H9 (cell line): ENCODE data around the gene KCNH2. TPM values are rescaled to one million over a fixed set of nuclear protein-coding genes. Genes with fewer than 3 reads are reported as not detected.
A peak's percentile ranks its signal among the peaks of the same experiment; 100 is the strongest.

Experiments
- DNase-seq: peaks from one replicate; pipeline ENCODE4 v3.0.0-alpha.2; 2017
- H2AFZ ChIP-seq: one replicate; pipeline ENCODE4 v1.6.1; 2013; ENCODE audit warnings: mild to moderate bottlenecking, low read length, control low read depth, moderate library complexity
- H2AK5ac ChIP-seq: 2 replicates; pipeline ENCODE4 v1.6.1; 2013; ENCODE audit warnings: low read length, control low read depth, mixed read lengths; ENCODE audit not compliant: insufficient read length
- H2BK120ac ChIP-seq: one replicate; pipeline ENCODE4 v1.6.1; 2013; ENCODE audit warnings: low read depth, mild to moderate bottlenecking, low read length, control low read depth, inconsistent platforms; ENCODE audit not compliant: poor library complexity, severe bottlenecking
- H2BK12ac ChIP-seq: 2 replicates; pipeline ENCODE4 v1.6.1; 2013; ENCODE audit warnings: low read length, control low read depth, mixed read lengths, low read depth; ENCODE audit not compliant: insufficient read length
- H2BK15ac ChIP-seq: 2 replicates; pipeline ENCODE4 v1.6.1; 2013; ENCODE audit warnings: low read depth, low read length, control low read depth
- H2BK20ac ChIP-seq: one replicate; pipeline ENCODE4 v1.6.1; 2013; ENCODE audit warnings: low read depth, mild to moderate bottlenecking, low read length, control low read depth, inconsistent platforms; ENCODE audit not compliant: poor library complexity, severe bottlenecking
- H2BK5ac ChIP-seq: 2 replicates; pipeline ENCODE4 v1.6.1; 2013; ENCODE audit warnings: low read length, control low read depth, mixed read lengths; ENCODE audit not compliant: insufficient read length
- H3K14ac ChIP-seq: 2 replicates; pipeline ENCODE4 v1.6.1; 2013; ENCODE audit warnings: low read length, control low read depth; ENCODE audit not compliant: insufficient read depth
- H3K18ac ChIP-seq: 2 replicates; pipeline ENCODE4 v1.6.1; 2013; ENCODE audit warnings: low read depth, mild to moderate bottlenecking, mixed read lengths, low read length, control low read depth; ENCODE audit not compliant: insufficient read length
- H3K23ac ChIP-seq: 2 replicates; pipeline ENCODE4 v1.6.1; 2013; ENCODE audit warnings: low read length, control low read depth, mixed read lengths, low read depth; ENCODE audit not compliant: insufficient read length
- H3K23me2 ChIP-seq: 2 replicates; pipeline ENCODE4 v1.6.1; 2013; ENCODE audit warnings: low read depth, mild to moderate bottlenecking, mixed read lengths, low read length, control low read depth; ENCODE audit not compliant: insufficient read length, poor library complexity, severe bottlenecking
- H3K27ac ChIP-seq: 2 replicates; pipeline ENCODE4 v1.5.1; 2013; ENCODE audit warnings: low read length, control low read depth, mixed read lengths, low read depth; ENCODE audit not compliant: insufficient read length
- H3K27me3 ChIP-seq: 2 replicates; pipeline ENCODE4 v1.6.1; 2013; ENCODE audit warnings: low read length, control low read depth, inconsistent platforms; ENCODE audit not compliant: insufficient read depth
- H3K4ac ChIP-seq: 2 replicates; pipeline ENCODE4 v1.6.1; 2013; ENCODE audit warnings: low read depth, mild to moderate bottlenecking, control low read depth, inconsistent platforms, low read length, moderate library complexity
- H3K4me1 ChIP-seq: 2 replicates; pipeline ENCODE4 v1.6.1; 2013; ENCODE audit warnings: low read length, control low read depth, inconsistent platforms; ENCODE audit not compliant: insufficient read depth
- H3K4me2 ChIP-seq: 2 replicates; pipeline ENCODE4 v1.6.1; 2013; ENCODE audit warnings: low read length, control low read depth, mixed read lengths; ENCODE audit not compliant: insufficient read length, insufficient read depth
- H3K56ac ChIP-seq: 2 replicates; pipeline ENCODE4 v1.6.1; 2013; ENCODE audit warnings: low read depth, mild to moderate bottlenecking, mixed read lengths, low read length, control low read depth; ENCODE audit not compliant: insufficient read length
- H3K79me1 ChIP-seq: 2 replicates; pipeline ENCODE4 v1.6.1; 2013; ENCODE audit warnings: low read depth, mild to moderate bottlenecking, moderate library complexity, low read length, control low read depth, inconsistent platforms; ENCODE audit not compliant: insufficient read depth, poor library complexity, severe bottlenecking
- H3K79me2 ChIP-seq: 2 replicates; pipeline ENCODE4 v1.6.1; 2013; ENCODE audit warnings: low read length, control low read depth, inconsistent platforms; ENCODE audit not compliant: insufficient read depth
- H3K9ac ChIP-seq: 2 replicates; pipeline ENCODE4 v1.6.1; 2013; ENCODE audit warnings: low read length, control low read depth, mixed read lengths; ENCODE audit not compliant: insufficient read length; ENCODE audit errors: extremely low read depth
- H3K9me3 ChIP-seq: one replicate; pipeline ENCODE4 v1.6.1; 2013; ENCODE audit warnings: low read depth, low read length, inconsistent platforms; ENCODE audit not compliant: control insufficient read depth
- H3T11ph ChIP-seq: one replicate; pipeline ENCODE4 v1.6.1; 2013; ENCODE audit warnings: mild to moderate bottlenecking, low read length, control low read depth, inconsistent platforms
- H4K20me1 ChIP-seq: one replicate; pipeline ENCODE4 v1.6.1; 2013; ENCODE audit not compliant: control insufficient read depth, insufficient read length, insufficient read depth
- H4K5ac ChIP-seq: 2 replicates; pipeline ENCODE4 v1.6.1; 2013; ENCODE audit warnings: low read depth, mild to moderate bottlenecking, mixed read lengths, low read length, control low read depth; ENCODE audit not compliant: insufficient read length
- H4K8ac ChIP-seq: replicated peaks from 2 replicates; pipeline ENCODE4 v1.6.1; 2013; ENCODE audit warnings: low read length, control low read depth, mixed read lengths, low read depth; ENCODE audit not compliant: insufficient read length
- H4K91ac ChIP-seq: 2 replicates; pipeline ENCODE4 v1.6.1; 2013; ENCODE audit warnings: low read depth, mild to moderate bottlenecking, moderate library complexity, mixed read lengths, low read length, control low read depth; ENCODE audit not compliant: insufficient read length
- H3K27ac Mint-ChIP-seq, 3 experiments: 2 replicates in 2 of 3; 3 replicates in 1 of 3; pipeline ENCODE4 v1.8.0; 2020 to 2021; ENCODE audit warnings: mixed read lengths in 3 of 3, mild to moderate bottlenecking in 1 of 3, moderate library complexity in 1 of 3
- H3K27me3 Mint-ChIP-seq: 2 replicates; pipeline ENCODE4 v1.8.0; 2021; ENCODE audit warnings: low read depth, mild to moderate bottlenecking, moderate library complexity, mixed read lengths
- H3K36me3 Mint-ChIP-seq, 3 experiments: 2 replicates in 2 of 3; 3 replicates in 1 of 3; pipeline ENCODE4 v1.8.0; 2020 to 2021; ENCODE audit warnings: low read depth in 3 of 3, mixed read lengths in 3 of 3; ENCODE audit not compliant: insufficient read depth in 1 of 3
- H3K4me1 Mint-ChIP-seq, 2 experiments: 2 replicates each; pipeline ENCODE4 v1.8.0; 2020; ENCODE audit warnings: mixed read lengths in 2 of 2
- H3K4me3 Mint-ChIP-seq, 2 experiments: 2 replicates in 1 of 2; 3 replicates in 1 of 2; pipeline ENCODE4 v1.8.0; 2020 to 2021; ENCODE audit warnings: mild to moderate bottlenecking in 2 of 2, mixed read lengths in 2 of 2, moderate library complexity in 1 of 2
- H3K9me3 Mint-ChIP-seq, 2 experiments: 2 replicates in 1 of 2; 3 replicates in 1 of 2; pipeline ENCODE4 v1.8.0; 2020; ENCODE audit warnings: mild to moderate bottlenecking in 2 of 2, mixed read lengths in 2 of 2, moderate library complexity in 1 of 2
- WGBS: extraction: QIAGEN DNeasy Blood & Tissue Kit; methylation state at CpG from one replicate; pipeline ENCODE4 v1.1.7; 2013; ENCODE audit warnings: missing lambda C conversion rate, low lambda C conversion rate, mixed read lengths; ENCODE audit not compliant: insufficient read length; ENCODE audit errors: extremely low coverage; 5-methylcytosine and 5-hydroxymethylcytosine counted together
- total RNA-seq: library from RNA; stranded (reverse); gene quantifications from 2 replicates; pipeline ENCODE4 v1.2.1, GENCODE V29; 2021
- TF ChIP-seq, protein P1 (sequence below): fragments of 200-600 bp; sonication (generic); conservative IDR thresholded peaks from 3 replicates; pipeline ENCODE4 v1.8.0; 2021; ENCODE audit warnings: antibody characterized with exemption, mild to moderate bottlenecking

KCNH2 gene
- total RNA-seq, 1 experiment from 2014 or later, result 4.5 TPM

DNA sequence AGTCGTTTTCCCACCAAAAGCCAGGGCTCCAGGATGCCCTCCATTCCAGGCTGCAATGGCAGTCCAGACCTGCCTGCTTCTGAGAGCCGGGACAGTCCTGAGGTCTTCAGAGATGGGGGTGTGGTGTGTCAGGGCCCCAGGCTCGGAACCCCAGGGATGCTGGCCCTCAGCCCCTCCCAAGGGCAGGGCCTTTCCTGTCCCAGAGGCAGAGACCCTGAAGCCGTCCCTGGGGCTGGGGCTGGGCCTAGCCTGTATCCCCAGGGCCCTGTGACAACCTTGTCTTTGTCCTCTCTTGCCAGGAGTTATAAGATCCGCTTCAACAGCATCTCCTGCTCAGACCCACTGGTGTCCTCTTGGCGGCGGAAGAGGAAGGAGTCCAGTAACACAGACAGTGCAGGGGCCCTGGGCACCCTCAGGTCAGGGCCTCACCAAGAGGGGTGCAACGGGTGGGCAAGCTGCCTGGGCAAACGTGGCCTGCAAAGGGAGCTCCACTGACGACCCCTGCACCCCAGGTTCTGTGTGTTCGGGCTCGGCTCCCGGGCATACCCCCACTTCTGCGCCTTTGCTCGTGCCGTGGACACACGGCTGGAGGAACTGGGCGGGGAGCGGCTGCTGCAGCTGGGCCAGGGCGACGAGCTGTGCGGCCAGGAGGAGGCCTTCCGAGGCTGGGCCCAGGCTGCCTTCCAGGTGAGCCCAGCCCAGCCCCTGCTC, 28.6 kb upstream of the KCNH2 start:
- peaks cover 4% of the 10 kb centered on the region; the same call in 1 of the 2 replicates for H3K4me1 ChIP-seq
- WGBS, result no CpG with 5 or more reads among the region's 23 CpGs

More for the DNA sequence above, 28.6 kb upstream of the KCNH2 start:
- H4K91ac ChIP-seq, result no peak overlapping the region
- H3K9me3 ChIP-seq, result no peaks in the 10 kb centered on the region
- peaks cover 11% of the 10 kb centered on the region for H3K27me3 Mint-ChIP-seq
- peak; percentile 24 for DNase-seq
- H3K4me1 Mint-ChIP-seq, result peaks cover 12 to 33% of the 10 kb centered on the region in 2 experiments
- no peak overlapping the region for H3K14ac ChIP-seq
- H4K8ac ChIP-seq, result no peak overlapping the region
- no peaks in the 10 kb centered on the region for H4K20me1 ChIP-seq
- H3K9me3 Mint-ChIP-seq, result no peaks in the 10 kb centered on the region
- no peak overlapping the region for H2BK5ac ChIP-seq
- H3K23me2 ChIP-seq, result peaks cover 4% of the 10 kb centered on the region
- H3K9ac ChIP-seq, result no peak overlapping the region
- H2AK5ac ChIP-seq, result no peak overlapping the region
- H3K36me3 Mint-ChIP-seq, result 0 out of 7 replicates have a peak, but pooled peaks cover 0 to 3% (median 0%) of the 10 kb centered on the region in 3 experiments
- no peak overlapping the region for H3K4me2 ChIP-seq
- TF ChIP-seq, protein P1, sequence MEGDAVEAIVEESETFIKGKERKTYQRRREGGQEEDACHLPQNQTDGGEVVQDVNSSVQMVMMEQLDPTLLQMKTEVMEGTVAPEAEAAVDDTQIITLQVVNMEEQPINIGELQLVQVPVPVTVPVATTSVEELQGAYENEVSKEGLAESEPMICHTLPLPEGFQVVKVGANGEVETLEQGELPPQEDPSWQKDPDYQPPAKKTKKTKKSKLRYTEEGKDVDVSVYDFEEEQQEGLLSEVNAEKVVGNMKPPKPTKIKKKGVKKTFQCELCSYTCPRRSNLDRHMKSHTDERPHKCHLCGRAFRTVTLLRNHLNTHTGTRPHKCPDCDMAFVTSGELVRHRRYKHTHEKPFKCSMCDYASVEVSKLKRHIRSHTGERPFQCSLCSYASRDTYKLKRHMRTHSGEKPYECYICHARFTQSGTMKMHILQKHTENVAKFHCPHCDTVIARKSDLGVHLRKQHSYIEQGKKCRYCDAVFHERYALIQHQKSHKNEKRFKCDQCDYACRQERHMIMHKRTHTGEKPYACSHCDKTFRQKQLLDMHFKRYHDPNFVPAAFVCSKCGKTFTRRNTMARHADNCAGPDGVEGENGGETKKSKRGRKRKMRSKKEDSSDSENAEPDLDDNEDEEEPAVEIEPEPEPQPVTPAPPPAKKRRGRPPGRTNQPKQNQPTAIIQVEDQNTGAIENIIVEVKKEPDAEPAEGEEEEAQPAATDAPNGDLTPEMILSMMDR, result no peak
- H2BK120ac ChIP-seq, result no peak overlapping the region
- no peak overlapping the region for H2AFZ ChIP-seq
- no peak overlapping the region for H3K56ac ChIP-seq
- no peak overlapping the region for H3K23ac ChIP-seq
- H3K4me3 Mint-ChIP-seq, result no peak overlapping the region
- H3K79me2 ChIP-seq, result no peaks in the 10 kb centered on the region
- no peak overlapping the region for H3K27ac ChIP-seq
- no peaks in the 10 kb centered on the region for H3K27me3 ChIP-seq
- H3K4ac ChIP-seq, result no peak overlapping the region
- H3T11ph ChIP-seq, result no peak overlapping the region
- H3K27ac Mint-ChIP-seq, result no peak overlapping the region; a peak in 1 of 7 replicates
- H2BK15ac ChIP-seq, result no peak overlapping the region
- no peak overlapping the region for H4K5ac ChIP-seq
- no peak overlapping the region for H2BK20ac ChIP-seq
- H3K18ac ChIP-seq, result no peak overlapping the region
- no peaks in the 10 kb centered on the region for H3K79me1 ChIP-seq
- H2BK12ac ChIP-seq, result no peak overlapping the region
